Gastroesophageal sphincter (tissue), 3 donors: Measurements from ENCODE around the gene RHOH.

Experiments used
- CTCF ChIP-seq, 4 experiments: fragments of 200-600 bp in 2 of 4; fragments of 450-650 bp in 2 of 4; sonication (generic) in 1 of 4; IDR thresholded peaks; one replicate each; pipeline ENCODE4 v1.5.1; 2017 to 2019; ENCODE audit warnings: antibody characterized with exemption in 4 of 4, mild to moderate bottlenecking in 2 of 4, moderate library complexity in 2 of 4
- EP300 ChIP-seq: sonication (generic); formaldehyde crosslinking; IDR thresholded peaks from one replicate; pipeline ENCODE4 v1.6.1; 2017; ENCODE audit warnings: antibody characterized with exemption, mild to moderate bottlenecking
- POLR2A ChIP-seq, 2 donors: fragments of 450-650 bp; IDR thresholded peaks; one replicate each; pipeline ENCODE4 v1.6.1; 2017; ENCODE audit warnings: antibody characterized with exemption in 2 of 2, mild to moderate bottlenecking in 2 of 2, moderate library complexity in 1 of 2

DNA sequence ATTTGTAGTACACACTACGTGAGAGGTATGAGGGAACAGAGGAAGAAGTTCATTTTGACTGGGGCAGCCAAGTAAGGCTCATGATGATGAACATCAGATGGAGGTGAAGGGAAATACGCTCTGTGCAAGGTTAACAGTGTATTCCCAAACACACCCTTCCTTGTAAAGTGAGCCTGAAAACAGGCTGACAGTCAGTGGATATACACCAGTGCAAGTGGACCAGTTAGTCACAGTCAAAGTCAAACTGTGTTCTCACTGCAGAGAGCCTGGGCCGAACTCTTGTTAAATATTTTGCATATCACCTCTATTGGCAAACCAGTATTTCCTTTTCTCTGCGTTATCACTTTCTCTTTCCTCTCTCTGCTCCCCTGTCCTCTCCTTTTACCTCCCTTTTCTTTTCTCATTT is 23.4 kb upstream of the RHOH start:
- no peak for TF ChIP-seq POLR2A (IDR thresholded peaks at IDR 0.05)
- no peak for TF ChIP-seq CTCF (IDR thresholded peaks at IDR 0.05)
- TF ChIP-seq EP300 = no peak
